GM23248 (cell line): ENCODE data around the gene STX2. TPM values are rescaled to one million over a fixed set of nuclear protein-coding genes. Genes with fewer than 3 reads are reported as not detected.

ENCODE experiments used
- DNase-seq: peaks from one replicate; pipeline ENCODE4 v3.0.0-alpha.2; 2015
- H2AFZ ChIP-seq: fragments of 200-600 bp; sonication (generic); 2 replicates; pipeline ENCODE4 v1.6.1; 2016; ENCODE audit warnings: antibody characterized with exemption
- H3F3A ChIP-seq: fragments of 200-600 bp; sonication (generic); 2 replicates; pipeline ENCODE4 v1.6.1; 2016; ENCODE audit warnings: mild to moderate bottlenecking, antibody characterized with exemption, mixed run types; ENCODE audit not compliant: insufficient read depth
- H3K27ac ChIP-seq: fragments of 200-600 bp; sonication (generic); 2 replicates; pipeline ENCODE4 v1.5.1; 2016; ENCODE audit warnings: mild to moderate bottlenecking
- H3K27me3 ChIP-seq: fragments of 200-600 bp; sonication (generic); replicated peaks from 2 replicates; pipeline ENCODE4 v1.6.1; 2016; ENCODE audit warnings: mild to moderate bottlenecking; ENCODE audit not compliant: insufficient read depth
- H3K36me3 ChIP-seq: fragments of 200-600 bp; sonication (generic); 2 replicates; pipeline ENCODE4 v1.6.1; 2016; ENCODE audit warnings: low read depth, mild to moderate bottlenecking
- H3K4me1 ChIP-seq: fragments of 200-600 bp; sonication (generic); 2 replicates; pipeline ENCODE4 v1.6.1; 2016; ENCODE audit warnings: mild to moderate bottlenecking; ENCODE audit not compliant: insufficient read depth
- H3K4me2 ChIP-seq: fragments of 200-600 bp; sonication (generic); one replicate; pipeline ENCODE4 v1.6.1; 2016; ENCODE audit warnings: mild to moderate bottlenecking; ENCODE audit not compliant: unreplicated experiment
- H3K4me3 ChIP-seq: fragments of 200-600 bp; sonication (generic); 2 replicates; pipeline ENCODE4 v1.5.1; 2016; ENCODE audit warnings: mild to moderate bottlenecking
- H3K79me2 ChIP-seq: fragments of 200-600 bp; sonication (generic); 2 replicates; pipeline ENCODE4 v1.6.1; 2016; ENCODE audit warnings: mild to moderate bottlenecking; ENCODE audit not compliant: insufficient read depth
- H3K9ac ChIP-seq: fragments of 200-600 bp; sonication (generic); 2 replicates; pipeline ENCODE4 v1.6.1; 2016; ENCODE audit warnings: mild to moderate bottlenecking
- H3K9me2 ChIP-seq: fragments of 200-600 bp; sonication (generic); 2 replicates; pipeline ENCODE4 v1.6.1; 2016; ENCODE audit warnings: mixed run types, mild to moderate bottlenecking, moderate library complexity; ENCODE audit not compliant: insufficient read depth
- H3K9me3 ChIP-seq: fragments of 200-600 bp; sonication (generic); one replicate; pipeline ENCODE4 v1.6.1; 2017; ENCODE audit warnings: low read depth
- H4K20me1 ChIP-seq: fragments of 200-600 bp; sonication (generic); 2 replicates; pipeline ENCODE4 v1.6.0; 2016; ENCODE audit not compliant: insufficient read depth
- EZH2 ChIP-seq: fragments of 200-600 bp; sonication (generic); IDR thresholded peaks from 2 replicates; pipeline ENCODE4 v1.6.1; 2018; ENCODE audit warnings: antibody characterized with exemption, mild to moderate bottlenecking; ENCODE audit not compliant: insufficient read depth, poor library complexity, severe bottlenecking
- EZH2phosphoT487 ChIP-seq: fragments of 200-600 bp; sonication (generic); IDR thresholded peaks from 2 replicates; pipeline ENCODE4 v1.6.1; 2018; ENCODE audit warnings: antibody characterized with exemption, moderate library complexity, mild to moderate bottlenecking, low read depth; ENCODE audit not compliant: insufficient read depth
- WGBS, 2 experiments: methylation state at CpG; one replicate each; pipeline ENCODE4 v1.1.6; 2015 to 2017; ENCODE audit warnings: low lambda C conversion rate in 2 of 2, low coverage in 1 of 2; ENCODE audit errors: missing lambda C conversion rate in 2 of 2; 5-methylcytosine and 5-hydroxymethylcytosine counted together
- in situ Hi-C: fragments of 300-500 bp; cut with MboI; formaldehyde crosslinking; loops from 2 replicates; pipeline ENCODE4 v1.15.0; 2020
- polyA plus RNA-seq: library from polyadenylated mRNA; unstranded; fragments of >200 nt; fragmentation: Nextera tagmentation; extraction: Ambion mirVana; gene quantifications from 2 replicates; pipeline ENCODE4 v1.2.1, GENCODE V29; 2016
- total RNA-seq: library from RNA; depleted of rRNA; stranded (reverse); fragments of >200 nt; shearing (Covaris generic); gene quantifications from 2 replicates; pipeline ENCODE4 v1.2.3, GENCODE V29; 2014

Gene STX2
- total and polyA plus RNA-seq, 2 experiments from 2014 or later: 30.1 to 45.5 TPM

- H3F3A ChIP-seq: no peaks in the 10 kb centered on the region
- no peaks in the 10 kb centered on the region for H4K20me1 ChIP-seq
- no peak overlapping the region for H3K9ac ChIP-seq
- no peak overlapping the region for H3K4me2 ChIP-seq
- no peaks in the 10 kb centered on the region for H3K4me1 ChIP-seq
- in situ Hi-C loops: no loop called here
- peaks cover 36% of the 10 kb centered on the region for H3K36me3 ChIP-seq
- no peaks in the 10 kb centered on the region for H3K9me3 ChIP-seq
- WGBS, 2 experiments: 97% methylated on average over 7 of the region's 7 CpGs
- no peak overlapping the region for H2AFZ ChIP-seq
- H3K27me3 ChIP-seq: no peaks in the 10 kb centered on the region
- H3K79me2 ChIP-seq: no peaks in the 10 kb centered on the region
- no peak overlapping the region for H3K27ac ChIP-seq
- TF ChIP-seq EZH2 (no peak), EZH2phosphoT487 (no peak)
- H3K9me2 ChIP-seq: no peaks in the 10 kb centered on the region
- H3K4me3 ChIP-seq: no peak overlapping the region
- DNase-seq: no peak
These were observed 32.5 kb downstream of the STX2 start for GRCh38 chr12:130806574-130806973.

GRCh38 chr12:130805635-130806034, 33.4 kb downstream of the STX2 start:
- WGBS, 2 experiments: 92% methylated on average over 5 of the region's 5 CpGs
- Histone ChIP-seq H3K9me3 (no peaks in the 10 kb centered on the region), H2AFZ (no peak overlapping the region), H3K36me3 (peaks cover 43% of the 10 kb centered on the region), H3K4me2 (no peak overlapping the region), H3K9me2 (no peaks in the 10 kb centered on the region), H3K27ac (no peak overlapping the region), H3K4me3 (no peak overlapping the region), H3K79me2 (no peaks in the 10 kb centered on the region), H4K20me1 (no peaks in the 10 kb centered on the region), H3K9ac (no peak overlapping the region), H3K27me3 (no peaks in the 10 kb centered on the region), H3K4me1 (no peaks in the 10 kb centered on the region), H3F3A (no peaks in the 10 kb centered on the region)
- DNase-seq: no peak
- in situ Hi-C loops: no loop called here
- TF ChIP-seq EZH2 (no peak), EZH2phosphoT487 (no peak)

GRCh38 chr12:130804216-130804615, 34.8 kb downstream of the STX2 start:
- H3K9ac ChIP-seq: no peak overlapping the region
- no peak overlapping the region for H3K4me2 ChIP-seq
- H3K36me3 ChIP-seq: peaks cover 47% of the 10 kb centered on the region

GRCh38 chr12:130803702-130804101, 35.3 kb downstream of the STX2 start:
- H3K9me3 ChIP-seq: no peaks in the 10 kb centered on the region
- no peak overlapping the region for H3K4me3 ChIP-seq
- no peaks in the 10 kb centered on the region for H3K4me1 ChIP-seq
- H3K9ac ChIP-seq: no peak overlapping the region
- no peak overlapping the region for H3K4me2 ChIP-seq
- TF ChIP-seq EZH2phosphoT487: no peak
- TF ChIP-seq EZH2: no peak
- peak; percentile 13 for DNase-seq
- no peak overlapping the region for H3K27ac ChIP-seq
- no peaks in the 10 kb centered on the region for H4K20me1 ChIP-seq
- H3K9me2 ChIP-seq: no peaks in the 10 kb centered on the region
- no peak overlapping the region for H2AFZ ChIP-seq
- in situ Hi-C loops: no loop called here
- H3K27me3 ChIP-seq: no peaks in the 10 kb centered on the region
- peaks cover 52% of the 10 kb centered on the region for H3K36me3 ChIP-seq
- H3F3A ChIP-seq: no peaks in the 10 kb centered on the region
- 86 to 90% methylated on average over 5 of the region's 5 CpGs for WGBS, 2 experiments
- no peaks in the 10 kb centered on the region for H3K79me2 ChIP-seq

More at GRCh38 chr12:130804216-130804615, 34.8 kb downstream of the STX2 start:
- TF ChIP-seq EZH2: no peak
- TF ChIP-seq EZH2phosphoT487: no peak
- H3K9me2 ChIP-seq: no peaks in the 10 kb centered on the region
- in situ Hi-C loops: no loop called here
- no peak overlapping the region for H3K4me3 ChIP-seq
- H3K9me3 ChIP-seq: no peaks in the 10 kb centered on the region
- no peaks in the 10 kb centered on the region for H3K79me2 ChIP-seq
- no peaks in the 10 kb centered on the region for H3K27me3 ChIP-seq
- no peaks in the 10 kb centered on the region for H3K4me1 ChIP-seq
- 93 to 95% methylated on average over 14 of the region's 14 CpGs for WGBS, 2 experiments
- H4K20me1 ChIP-seq: no peaks in the 10 kb centered on the region
- no peaks in the 10 kb centered on the region for H3F3A ChIP-seq
- no peak overlapping the region for H3K27ac ChIP-seq
- DNase-seq: no peak
- no peak overlapping the region for H2AFZ ChIP-seq

GRCh38 chr12:130800312-130800711, 38.7 kb downstream of the STX2 start:
- H2AFZ ChIP-seq: no peak overlapping the region
- H3K79me2 ChIP-seq: no peaks in the 10 kb centered on the region
- peaks cover 64% of the 10 kb centered on the region for H3K36me3 ChIP-seq
- WGBS, 2 experiments: 96 to 100% methylated on average over 2 of the region's 2 CpGs
- no peaks in the 10 kb centered on the region for H3K9me3 ChIP-seq
- H3K4me2 ChIP-seq: no peak overlapping the region
- H3K27ac ChIP-seq: no peak overlapping the region
- TF ChIP-seq EZH2phosphoT487: no peak
- TF ChIP-seq EZH2: no peak
- no peaks in the 10 kb centered on the region for H3K27me3 ChIP-seq
- no peak for DNase-seq
- in situ Hi-C loops: no loop called here
- H3K4me3 ChIP-seq: no peak overlapping the region
- H3K9me2 ChIP-seq: no peaks in the 10 kb centered on the region
- H3K4me1 ChIP-seq: no peaks in the 10 kb centered on the region
- no peaks in the 10 kb centered on the region for H4K20me1 ChIP-seq
- no peaks in the 10 kb centered on the region for H3F3A ChIP-seq
- H3K9ac ChIP-seq: no peak overlapping the region
